ENCODE data around the gene ROR2.

GRCh38 chr9:91894023-91894422 is 56.0 kb downstream of the ROR2 start:
- no peak for TF ChIP-seq GTF2F1 (IDR thresholded peaks at IDR 0.05; ENCODE audit: low read length)
- no peak for TF ChIP-seq EP300 (IDR thresholded peaks at IDR 0.05; ENCODE audit: low read depth in 2 of 2, low read length in 2 of 2)
- no peak for TF ChIP-seq EP300 (CRISPR knock-in tag; IDR thresholded peaks at IDR 0.05; ENCODE audit: borderline replicate concordance)
- TF ChIP-seq, protein P1, sequence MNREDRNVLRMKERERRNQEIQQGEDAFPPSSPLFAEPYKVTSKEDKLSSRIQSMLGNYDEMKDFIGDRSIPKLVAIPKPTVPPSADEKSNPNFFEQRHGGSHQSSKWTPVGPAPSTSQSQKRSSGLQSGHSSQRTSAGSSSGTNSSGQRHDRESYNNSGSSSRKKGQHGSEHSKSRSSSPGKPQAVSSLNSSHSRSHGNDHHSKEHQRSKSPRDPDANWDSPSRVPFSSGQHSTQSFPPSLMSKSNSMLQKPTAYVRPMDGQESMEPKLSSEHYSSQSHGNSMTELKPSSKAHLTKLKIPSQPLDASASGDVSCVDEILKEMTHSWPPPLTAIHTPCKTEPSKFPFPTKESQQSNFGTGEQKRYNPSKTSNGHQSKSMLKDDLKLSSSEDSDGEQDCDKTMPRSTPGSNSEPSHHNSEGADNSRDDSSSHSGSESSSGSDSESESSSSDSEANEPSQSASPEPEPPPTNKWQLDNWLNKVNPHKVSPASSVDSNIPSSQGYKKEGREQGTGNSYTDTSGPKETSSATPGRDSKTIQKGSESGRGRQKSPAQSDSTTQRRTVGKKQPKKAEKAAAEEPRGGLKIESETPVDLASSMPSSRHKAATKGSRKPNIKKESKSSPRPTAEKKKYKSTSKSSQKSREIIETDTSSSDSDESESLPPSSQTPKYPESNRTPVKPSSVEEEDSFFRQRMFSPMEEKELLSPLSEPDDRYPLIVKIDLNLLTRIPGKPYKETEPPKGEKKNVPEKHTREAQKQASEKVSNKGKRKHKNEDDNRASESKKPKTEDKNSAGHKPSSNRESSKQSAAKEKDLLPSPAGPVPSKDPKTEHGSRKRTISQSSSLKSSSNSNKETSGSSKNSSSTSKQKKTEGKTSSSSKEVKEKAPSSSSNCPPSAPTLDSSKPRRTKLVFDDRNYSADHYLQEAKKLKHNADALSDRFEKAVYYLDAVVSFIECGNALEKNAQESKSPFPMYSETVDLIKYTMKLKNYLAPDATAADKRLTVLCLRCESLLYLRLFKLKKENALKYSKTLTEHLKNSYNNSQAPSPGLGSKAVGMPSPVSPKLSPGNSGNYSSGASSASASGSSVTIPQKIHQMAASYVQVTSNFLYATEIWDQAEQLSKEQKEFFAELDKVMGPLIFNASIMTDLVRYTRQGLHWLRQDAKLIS (CRISPR knock-in tag; IDR thresholded peaks at IDR 0.05), result no peak
- TF ChIP-seq CTCF (CRISPR knock-in tag; IDR thresholded peaks at IDR 0.05), result no peak
- TF ChIP-seq ZNF337 (CRISPR knock-in tag; IDR thresholded peaks at IDR 0.05; ENCODE audit: borderline replicate concordance, low read depth), result no peak
- no peak for TF ChIP-seq CEBPB (IDR thresholded peaks at IDR 0.05; ENCODE audit: borderline replicate concordance, low read depth, low read length)
- TF ChIP-seq, protein P2, sequence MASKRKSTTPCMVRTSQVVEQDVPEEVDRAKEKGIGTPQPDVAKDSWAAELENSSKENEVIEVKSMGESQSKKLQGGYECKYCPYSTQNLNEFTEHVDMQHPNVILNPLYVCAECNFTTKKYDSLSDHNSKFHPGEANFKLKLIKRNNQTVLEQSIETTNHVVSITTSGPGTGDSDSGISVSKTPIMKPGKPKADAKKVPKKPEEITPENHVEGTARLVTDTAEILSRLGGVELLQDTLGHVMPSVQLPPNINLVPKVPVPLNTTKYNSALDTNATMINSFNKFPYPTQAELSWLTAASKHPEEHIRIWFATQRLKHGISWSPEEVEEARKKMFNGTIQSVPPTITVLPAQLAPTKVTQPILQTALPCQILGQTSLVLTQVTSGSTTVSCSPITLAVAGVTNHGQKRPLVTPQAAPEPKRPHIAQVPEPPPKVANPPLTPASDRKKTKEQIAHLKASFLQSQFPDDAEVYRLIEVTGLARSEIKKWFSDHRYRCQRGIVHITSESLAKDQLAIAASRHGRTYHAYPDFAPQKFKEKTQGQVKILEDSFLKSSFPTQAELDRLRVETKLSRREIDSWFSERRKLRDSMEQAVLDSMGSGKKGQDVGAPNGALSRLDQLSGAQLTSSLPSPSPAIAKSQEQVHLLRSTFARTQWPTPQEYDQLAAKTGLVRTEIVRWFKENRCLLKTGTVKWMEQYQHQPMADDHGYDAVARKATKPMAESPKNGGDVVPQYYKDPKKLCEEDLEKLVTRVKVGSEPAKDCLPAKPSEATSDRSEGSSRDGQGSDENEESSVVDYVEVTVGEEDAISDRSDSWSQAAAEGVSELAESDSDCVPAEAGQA (IDR thresholded peaks at IDR 0.05; ENCODE audit: low read depth), result no peak
- TF ChIP-seq, protein P2 (CRISPR knock-in tag; IDR thresholded peaks at IDR 0.05; ENCODE audit: borderline replicate concordance), result no peak
